Tibial nerve (tissue), 4 donors: Measurements from ENCODE around the gene POLA2.

Experiments used
- EP300 ChIP-seq, 2 donors: sonication (generic); formaldehyde crosslinking; IDR thresholded peaks; one replicate each; pipeline ENCODE4 v1.6.1; 2017; ENCODE audit warnings: antibody characterized with exemption in 2 of 2, mild to moderate bottlenecking in 1 of 2
- POLR2A ChIP-seq, 2 donors: fragments of 450-650 bp; IDR thresholded peaks; one replicate each; pipeline ENCODE4 v1.6.1; 2017; ENCODE audit warnings: antibody characterized with exemption in 2 of 2, mild to moderate bottlenecking in 2 of 2, moderate library complexity in 2 of 2
- TF ChIP-seq, protein P1 (sequence below), 5 experiments: fragments of 200-600 bp in 3 of 5; fragments of 450-650 bp in 2 of 5; sonication (generic) in 3 of 5; IDR thresholded peaks; one replicate each; pipeline ENCODE4 v1.5.1; 2016 to 2019; ENCODE audit warnings: antibody characterized with exemption in 5 of 5, mild to moderate bottlenecking in 3 of 5, moderate library complexity in 2 of 5

DNA sequence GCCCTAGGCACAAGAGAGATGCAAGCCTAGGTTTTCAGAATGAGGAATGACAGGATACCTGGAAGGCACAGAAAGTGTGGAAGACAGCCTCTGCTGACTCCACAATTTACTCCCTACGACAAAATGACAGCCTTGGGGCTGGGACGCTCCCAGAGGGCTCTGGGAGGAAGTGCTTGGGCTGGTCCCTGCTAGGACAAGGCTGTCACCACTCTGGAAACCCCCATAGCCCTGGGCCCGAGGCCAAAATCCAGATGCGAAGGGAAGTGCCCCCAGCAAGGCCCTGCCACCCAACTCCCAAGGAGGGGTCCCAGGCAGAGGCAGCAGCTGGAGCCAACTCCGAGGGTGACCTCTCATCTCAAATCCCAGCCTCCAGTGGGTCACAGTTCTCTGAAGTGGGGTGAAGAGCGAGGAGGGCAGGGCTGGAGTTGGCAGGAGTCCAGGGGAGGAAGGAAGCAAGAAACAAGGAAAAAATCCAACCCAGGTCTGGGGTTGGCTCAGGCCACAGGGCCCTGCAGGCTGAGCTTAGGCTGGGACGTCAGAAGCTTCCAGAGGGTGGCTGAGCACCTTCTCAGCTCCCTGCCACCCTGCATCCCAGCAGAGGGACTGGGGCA lies 46.6 kb downstream of the POLA2 start:
- TF ChIP-seq POLR2A (IDR thresholded peaks at IDR 0.05) (no peak), EP300 (IDR thresholded peaks at IDR 0.05) (no peak)
- TF ChIP-seq, protein P1, sequence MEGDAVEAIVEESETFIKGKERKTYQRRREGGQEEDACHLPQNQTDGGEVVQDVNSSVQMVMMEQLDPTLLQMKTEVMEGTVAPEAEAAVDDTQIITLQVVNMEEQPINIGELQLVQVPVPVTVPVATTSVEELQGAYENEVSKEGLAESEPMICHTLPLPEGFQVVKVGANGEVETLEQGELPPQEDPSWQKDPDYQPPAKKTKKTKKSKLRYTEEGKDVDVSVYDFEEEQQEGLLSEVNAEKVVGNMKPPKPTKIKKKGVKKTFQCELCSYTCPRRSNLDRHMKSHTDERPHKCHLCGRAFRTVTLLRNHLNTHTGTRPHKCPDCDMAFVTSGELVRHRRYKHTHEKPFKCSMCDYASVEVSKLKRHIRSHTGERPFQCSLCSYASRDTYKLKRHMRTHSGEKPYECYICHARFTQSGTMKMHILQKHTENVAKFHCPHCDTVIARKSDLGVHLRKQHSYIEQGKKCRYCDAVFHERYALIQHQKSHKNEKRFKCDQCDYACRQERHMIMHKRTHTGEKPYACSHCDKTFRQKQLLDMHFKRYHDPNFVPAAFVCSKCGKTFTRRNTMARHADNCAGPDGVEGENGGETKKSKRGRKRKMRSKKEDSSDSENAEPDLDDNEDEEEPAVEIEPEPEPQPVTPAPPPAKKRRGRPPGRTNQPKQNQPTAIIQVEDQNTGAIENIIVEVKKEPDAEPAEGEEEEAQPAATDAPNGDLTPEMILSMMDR (IDR thresholded peaks at IDR 0.05) = no peak
